ENCODE results near the gene PCSK9.

- TF ChIP-seq CTCF (IDR thresholded peaks at IDR 0.05): no peak
- no peak for TF ChIP-seq MAX (IDR thresholded peaks at IDR 0.05)
- TF ChIP-seq POLR2A (IDR thresholded peaks at IDR 0.05; ENCODE audit: low read length): no peak
Measured at GRCh38 chr1:55000110-55001085, 39.0 kb upstream of the PCSK9 start.

Data from A549 (cell line).